Stimulated activated CD4-positive, alpha-beta T cell treated with anti-CD3 and anti-CD28 coated beads, Interleukin-4, amount 100 ng/mL, for 24 hours (primary cell): ENCODE measurements around the gene PDE4D.
"Not testable (repeated sequence)": the region's sequence is repeated elsewhere in the genome, so short reads cannot be mapped to it uniquely, and the experiment has no call there.

Experiments
- DNase-seq: peaks from one replicate; pipeline ENCODE4 v3.0.0-alpha.2; 2020

PDE4D gene

GRCh38 chr5:58974601-58975000, 918.9 kb downstream of the PDE4D start:
- no peak for DNase-seq

GRCh38 chr5:58974083-58974482, 919.4 kb downstream of the PDE4D start:
- DNase-seq = no peak

GRCh38 chr5:58972301-58972700, 921.2 kb downstream of the PDE4D start:
- no peak for DNase-seq

GRCh38 chr5:58970766-58971165, 922.8 kb downstream of the PDE4D start:
- no peak for DNase-seq

GRCh38 chr5:58969795-58970194, 923.7 kb downstream of the PDE4D start:
- no peak for DNase-seq

- no peak for DNase-seq
Measured at GRCh38 chr5:58969253-58969652, 924.3 kb downstream of the PDE4D start.

GRCh38 chr5:58968350-58968749, 925.2 kb downstream of the PDE4D start:
- no peak for DNase-seq

GRCh38 chr5:58967597-58968281, 925.8 kb downstream of the PDE4D start:
- no peak for DNase-seq

- no peak for DNase-seq
Measured at GRCh38 chr5:58965677-58966414, 927.7 kb downstream of the PDE4D start.

GRCh38 chr5:58963821-58964220, 929.7 kb downstream of the PDE4D start:
- no peak for DNase-seq

- no peak for DNase-seq
Measured at GRCh38 chr5:58963361-58963760, 930.2 kb downstream of the PDE4D start.

GRCh38 chr5:58961631-58962280, 931.8 kb downstream of the PDE4D start:
- DNase-seq = no peak

- no peak for DNase-seq
Measured at GRCh38 chr5:58958701-58959100, 934.8 kb downstream of the PDE4D start.

- not testable (repeated sequence) for DNase-seq
Measured at GRCh38 chr5:58953218-58953617, 940.3 kb downstream of the PDE4D start.

- DNase-seq = no peak
Measured at GRCh38 chr5:58950224-58950623, 943.3 kb downstream of the PDE4D start.

- no peak for DNase-seq
Measured at GRCh38 chr5:58946230-58946629, 947.3 kb downstream of the PDE4D start.

- no peak for DNase-seq
Measured at GRCh38 chr5:58944221-58944620, 949.3 kb downstream of the PDE4D start.

- DNase-seq = no peak
Measured at GRCh38 chr5:58940446-58940845, 953.1 kb downstream of the PDE4D start.

GRCh38 chr5:58939664-58940063, 953.9 kb downstream of the PDE4D start:
- DNase-seq = no peak

GRCh38 chr5:58938563-58939424, 954.7 kb downstream of the PDE4D start:
- no peak for DNase-seq

- DNase-seq = no peak
Measured at GRCh38 chr5:58937031-58937681, 956.4 kb downstream of the PDE4D start.

GRCh38 chr5:58934629-58935097, 958.9 kb downstream of the PDE4D start:
- no peak for DNase-seq
